Measurements from ENCODE around the gene ZDHHC12.

DNA sequence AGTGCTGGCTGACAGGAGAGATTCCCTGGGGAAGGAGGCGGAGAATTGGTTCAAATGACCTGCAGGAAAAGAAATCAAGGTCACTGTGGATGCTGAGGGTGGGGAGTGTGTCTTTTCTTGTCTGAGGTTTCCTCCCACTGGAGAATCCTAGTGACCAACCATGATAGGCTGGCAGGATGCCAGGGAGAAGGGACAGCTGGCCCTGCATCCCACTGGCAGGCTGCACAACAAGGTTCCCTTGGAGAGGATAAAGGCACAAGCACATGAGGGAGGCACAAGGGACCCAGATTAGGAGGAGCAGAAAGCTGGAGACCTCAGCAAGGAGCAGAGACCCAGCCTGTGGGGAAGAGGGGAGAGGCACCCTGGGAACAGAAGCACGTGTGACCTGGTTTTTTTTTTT lies 11.4 kb upstream of the ZDHHC12 start:
- TF ChIP-seq POLR2AphosphoS5 (IDR thresholded peaks at IDR 0.05; ENCODE audit: low read depth, low read length), result no peak
- TF ChIP-seq, protein P1, sequence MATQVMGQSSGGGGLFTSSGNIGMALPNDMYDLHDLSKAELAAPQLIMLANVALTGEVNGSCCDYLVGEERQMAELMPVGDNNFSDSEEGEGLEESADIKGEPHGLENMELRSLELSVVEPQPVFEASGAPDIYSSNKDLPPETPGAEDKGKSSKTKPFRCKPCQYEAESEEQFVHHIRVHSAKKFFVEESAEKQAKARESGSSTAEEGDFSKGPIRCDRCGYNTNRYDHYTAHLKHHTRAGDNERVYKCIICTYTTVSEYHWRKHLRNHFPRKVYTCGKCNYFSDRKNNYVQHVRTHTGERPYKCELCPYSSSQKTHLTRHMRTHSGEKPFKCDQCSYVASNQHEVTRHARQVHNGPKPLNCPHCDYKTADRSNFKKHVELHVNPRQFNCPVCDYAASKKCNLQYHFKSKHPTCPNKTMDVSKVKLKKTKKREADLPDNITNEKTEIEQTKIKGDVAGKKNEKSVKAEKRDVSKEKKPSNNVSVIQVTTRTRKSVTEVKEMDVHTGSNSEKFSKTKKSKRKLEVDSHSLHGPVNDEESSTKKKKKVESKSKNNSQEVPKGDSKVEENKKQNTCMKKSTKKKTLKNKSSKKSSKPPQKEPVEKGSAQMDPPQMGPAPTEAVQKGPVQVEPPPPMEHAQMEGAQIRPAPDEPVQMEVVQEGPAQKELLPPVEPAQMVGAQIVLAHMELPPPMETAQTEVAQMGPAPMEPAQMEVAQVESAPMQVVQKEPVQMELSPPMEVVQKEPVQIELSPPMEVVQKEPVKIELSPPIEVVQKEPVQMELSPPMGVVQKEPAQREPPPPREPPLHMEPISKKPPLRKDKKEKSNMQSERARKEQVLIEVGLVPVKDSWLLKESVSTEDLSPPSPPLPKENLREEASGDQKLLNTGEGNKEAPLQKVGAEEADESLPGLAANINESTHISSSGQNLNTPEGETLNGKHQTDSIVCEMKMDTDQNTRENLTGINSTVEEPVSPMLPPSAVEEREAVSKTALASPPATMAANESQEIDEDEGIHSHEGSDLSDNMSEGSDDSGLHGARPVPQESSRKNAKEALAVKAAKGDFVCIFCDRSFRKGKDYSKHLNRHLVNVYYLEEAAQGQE (IDR thresholded peaks at IDR 0.05; ENCODE audit: insufficient read depth in 1 of 2, low read depth in 2 of 2, low read length in 1 of 2), result no peak
- no peak for TF ChIP-seq CTCF (IDR thresholded peaks at IDR 0.05)
